Stimulated activated CD8-positive, alpha-beta memory T cell treated with anti-CD3 and anti-CD28 coated beads, Interleukin-7, amount 100 ng/mL, for 24 hours (primary cell): ENCODE results near the gene SBF1.
"Not testable (repeated sequence)": the region's sequence is repeated elsewhere in the genome, so short reads cannot be mapped to it uniquely, and the experiment has no call there.

ENCODE experiments used
- DNase-seq: peaks from one replicate; pipeline ENCODE4 v3.0.0-alpha.2; 2020; ENCODE audit warnings: low read depth

The SBF1 gene, protein sequence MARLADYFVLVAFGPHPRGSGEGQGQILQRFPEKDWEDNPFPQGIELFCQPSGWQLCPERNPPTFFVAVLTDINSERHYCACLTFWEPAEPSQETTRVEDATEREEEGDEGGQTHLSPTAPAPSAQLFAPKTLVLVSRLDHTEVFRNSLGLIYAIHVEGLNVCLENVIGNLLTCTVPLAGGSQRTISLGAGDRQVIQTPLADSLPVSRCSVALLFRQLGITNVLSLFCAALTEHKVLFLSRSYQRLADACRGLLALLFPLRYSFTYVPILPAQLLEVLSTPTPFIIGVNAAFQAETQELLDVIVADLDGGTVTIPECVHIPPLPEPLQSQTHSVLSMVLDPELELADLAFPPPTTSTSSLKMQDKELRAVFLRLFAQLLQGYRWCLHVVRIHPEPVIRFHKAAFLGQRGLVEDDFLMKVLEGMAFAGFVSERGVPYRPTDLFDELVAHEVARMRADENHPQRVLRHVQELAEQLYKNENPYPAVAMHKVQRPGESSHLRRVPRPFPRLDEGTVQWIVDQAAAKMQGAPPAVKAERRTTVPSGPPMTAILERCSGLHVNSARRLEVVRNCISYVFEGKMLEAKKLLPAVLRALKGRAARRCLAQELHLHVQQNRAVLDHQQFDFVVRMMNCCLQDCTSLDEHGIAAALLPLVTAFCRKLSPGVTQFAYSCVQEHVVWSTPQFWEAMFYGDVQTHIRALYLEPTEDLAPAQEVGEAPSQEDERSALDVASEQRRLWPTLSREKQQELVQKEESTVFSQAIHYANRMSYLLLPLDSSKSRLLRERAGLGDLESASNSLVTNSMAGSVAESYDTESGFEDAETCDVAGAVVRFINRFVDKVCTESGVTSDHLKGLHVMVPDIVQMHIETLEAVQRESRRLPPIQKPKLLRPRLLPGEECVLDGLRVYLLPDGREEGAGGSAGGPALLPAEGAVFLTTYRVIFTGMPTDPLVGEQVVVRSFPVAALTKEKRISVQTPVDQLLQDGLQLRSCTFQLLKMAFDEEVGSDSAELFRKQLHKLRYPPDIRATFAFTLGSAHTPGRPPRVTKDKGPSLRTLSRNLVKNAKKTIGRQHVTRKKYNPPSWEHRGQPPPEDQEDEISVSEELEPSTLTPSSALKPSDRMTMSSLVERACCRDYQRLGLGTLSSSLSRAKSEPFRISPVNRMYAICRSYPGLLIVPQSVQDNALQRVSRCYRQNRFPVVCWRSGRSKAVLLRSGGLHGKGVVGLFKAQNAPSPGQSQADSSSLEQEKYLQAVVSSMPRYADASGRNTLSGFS (N-terminal part only)

GRCh38 chr22:50474710-50475651 lies at the start of gene SBF1:
TSS of gene SBF1 (minus strand) at chr22:50475035. CDS start at chr22:50474840, 195 bp downstream.
- peak; percentile 76 for DNase-seq

DNA sequence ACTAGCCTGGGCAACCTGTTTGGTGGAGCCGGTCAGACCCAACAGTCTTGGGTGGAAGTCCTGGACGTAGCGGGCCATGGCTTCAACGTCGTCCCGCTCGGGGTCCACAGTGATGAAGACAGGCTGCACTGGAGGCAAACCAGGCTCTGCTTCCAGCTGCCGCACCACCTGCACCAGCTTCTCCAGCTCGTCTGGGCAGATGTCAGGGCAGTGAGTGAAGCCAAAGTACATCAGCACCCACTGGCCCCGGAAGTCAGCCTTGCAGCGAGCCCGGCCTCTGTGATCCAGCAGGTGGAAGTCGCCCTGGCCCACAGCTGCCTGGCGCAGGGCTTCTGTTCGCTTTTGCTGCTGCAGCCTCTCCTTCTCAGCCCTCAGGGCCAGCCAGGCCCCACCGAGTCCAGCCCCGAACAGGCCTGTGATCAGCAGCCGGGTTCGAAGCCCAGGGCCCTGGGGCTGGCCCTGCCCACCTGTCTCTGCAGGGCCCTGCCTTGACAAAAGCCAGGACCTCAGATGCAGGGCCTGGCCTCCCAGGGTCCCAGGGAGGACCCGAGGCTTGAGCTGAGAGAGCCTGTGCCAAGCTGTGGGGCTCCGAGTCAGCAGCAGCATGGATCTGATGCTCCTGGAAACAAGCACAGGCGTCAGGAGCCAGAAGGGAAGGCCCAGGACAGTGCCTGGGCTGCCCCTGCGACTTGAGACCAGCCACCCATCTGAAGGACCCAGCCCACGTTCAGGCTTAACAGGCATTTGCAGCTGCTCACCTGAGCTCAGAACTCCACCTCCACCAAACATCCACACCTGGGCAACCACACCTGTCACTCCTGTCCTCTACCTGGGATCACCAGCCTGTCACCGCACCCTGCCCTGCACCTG lies 49.2 kb upstream of the SBF1 start:
- no peak for DNase-seq

DNA sequence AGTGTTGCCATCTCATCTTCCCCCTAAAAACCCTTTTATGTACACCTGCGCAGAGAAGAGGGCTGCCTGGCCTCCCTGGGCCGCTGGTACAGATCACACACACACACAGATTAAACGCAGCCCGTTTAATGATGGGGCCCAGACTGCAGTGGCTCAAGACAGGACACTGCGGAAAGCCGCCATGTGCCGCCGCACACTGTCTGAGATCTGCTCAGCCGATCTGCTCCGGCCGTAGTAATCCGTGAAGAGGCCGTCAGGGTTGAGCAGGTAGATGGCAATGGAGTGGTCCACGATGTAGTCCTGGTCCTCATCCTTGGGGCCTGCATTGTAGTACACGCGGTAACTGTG lies 48.6 kb upstream of the SBF1 start:
- no peak for DNase-seq

GRCh38 chr22:50522806-50523438 lies 48.1 kb upstream of the SBF1 start:
- DNase-seq: no peak

GRCh38 chr22:50522208-50522805 lies 47.5 kb upstream of the SBF1 start:
- no peak for DNase-seq

DNA sequence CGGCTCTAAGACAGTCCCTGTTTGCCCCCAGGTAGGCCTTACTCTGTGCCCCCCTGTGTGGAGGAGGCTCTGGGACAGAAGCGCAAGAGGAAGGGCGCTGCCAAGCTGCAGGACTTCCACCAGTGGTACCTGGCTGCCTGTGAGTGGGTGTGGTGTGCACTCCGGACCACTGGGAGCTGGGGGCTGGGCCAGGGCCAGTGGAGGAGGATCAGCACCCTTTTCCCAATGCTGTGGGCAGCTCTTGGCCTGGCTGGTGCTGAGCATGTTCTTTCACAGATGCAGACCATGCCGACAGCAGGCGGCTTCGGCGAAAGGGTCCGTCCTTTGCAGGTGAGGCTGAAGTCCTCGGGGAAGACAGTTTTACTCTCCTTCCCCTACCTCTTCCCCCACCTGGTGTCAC lies 46.9 kb upstream of the SBF1 start:
- DNase-seq: no peak

GRCh38 chr22:50520826-50521453 lies 46.1 kb upstream of the SBF1 start:
- no peak for DNase-seq

DNA sequence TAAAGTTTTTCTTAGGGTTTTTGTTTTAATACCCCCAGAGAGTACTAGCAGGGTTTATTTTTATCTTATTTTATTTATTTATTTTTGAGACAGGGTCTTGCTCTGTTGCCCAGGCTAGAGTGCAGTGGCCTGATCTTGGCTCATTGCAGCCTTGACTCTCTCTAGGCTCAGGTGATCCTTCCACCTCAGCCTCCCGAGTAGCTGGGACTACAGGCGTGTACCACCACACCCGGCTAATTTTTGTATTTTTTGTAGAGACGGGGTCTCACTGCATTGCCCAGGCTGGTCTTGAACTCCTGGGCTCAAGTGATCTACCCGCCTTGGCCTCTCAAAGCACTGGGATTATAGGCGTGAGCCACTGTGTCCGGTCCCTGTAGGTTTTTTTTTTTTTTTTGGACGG lies 45.3 kb upstream of the SBF1 start:
- DNase-seq: not testable (repeated sequence)

DNA sequence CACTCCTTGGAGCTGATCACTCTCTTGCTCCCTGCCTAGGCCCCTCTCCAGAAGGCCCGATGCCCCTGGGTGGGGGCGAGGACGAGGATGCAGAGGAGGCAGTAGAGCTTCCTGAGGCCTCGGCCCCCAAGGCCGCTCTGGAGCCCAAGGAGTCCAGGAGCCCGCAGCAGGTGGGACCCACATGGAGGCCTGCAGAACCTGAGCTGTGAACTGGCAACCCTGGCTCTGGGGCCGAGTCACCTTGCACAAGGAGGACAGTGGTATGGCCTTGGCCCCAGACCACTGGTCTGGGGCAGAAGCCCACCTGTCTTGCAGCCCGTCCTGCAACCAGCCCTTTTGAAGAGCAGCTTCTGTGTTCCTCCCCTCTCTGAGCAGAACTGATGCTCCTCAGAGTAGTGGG lies 44.3 kb upstream of the SBF1 start:
- no peak for DNase-seq

- no peak for DNase-seq
These were observed 43.8 kb upstream of the SBF1 start for GRCh38 chr22:50518606-50519005.

DNA sequence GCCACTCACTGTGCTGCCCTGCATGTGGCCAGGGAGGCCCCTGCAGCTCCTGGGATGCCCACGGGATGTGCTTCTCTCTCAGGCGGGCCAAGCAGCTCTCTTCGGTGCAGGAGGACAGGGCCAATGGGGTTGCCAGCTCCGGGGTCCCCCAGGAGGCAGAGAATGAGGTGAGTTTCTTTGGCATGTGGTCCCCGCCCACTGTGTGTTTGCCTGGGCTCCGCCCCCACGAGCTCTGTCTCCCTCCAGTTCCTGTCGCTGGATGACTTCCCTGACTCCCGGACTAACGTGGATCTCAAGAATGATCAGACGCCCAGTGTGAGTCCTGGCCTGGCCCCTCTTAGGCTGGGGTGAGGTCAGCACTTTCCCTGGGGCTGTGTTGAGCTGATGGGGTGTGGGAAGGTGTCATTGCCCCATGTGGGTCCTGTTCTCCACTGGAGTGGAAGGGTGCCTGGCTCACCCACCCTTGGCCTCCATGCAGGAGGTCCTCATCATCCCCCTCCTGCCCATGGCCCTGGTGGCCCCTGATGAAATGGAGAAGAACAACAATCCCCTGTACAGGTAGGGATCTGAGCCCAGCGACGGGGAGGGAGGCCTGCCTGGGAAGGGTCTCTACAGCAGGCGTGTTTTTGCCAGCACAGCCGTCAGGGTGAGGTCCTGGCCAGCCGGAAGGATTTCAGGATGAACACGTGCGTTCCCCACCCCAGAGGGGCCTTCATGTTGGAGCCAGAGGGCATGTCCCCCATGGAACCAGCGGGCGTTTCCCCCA lies 42.8 kb upstream of the SBF1 start:
- no peak for DNase-seq

GRCh38 chr22:50516891-50517290 lies 42.1 kb upstream of the SBF1 start:
- no peak for DNase-seq

DNA sequence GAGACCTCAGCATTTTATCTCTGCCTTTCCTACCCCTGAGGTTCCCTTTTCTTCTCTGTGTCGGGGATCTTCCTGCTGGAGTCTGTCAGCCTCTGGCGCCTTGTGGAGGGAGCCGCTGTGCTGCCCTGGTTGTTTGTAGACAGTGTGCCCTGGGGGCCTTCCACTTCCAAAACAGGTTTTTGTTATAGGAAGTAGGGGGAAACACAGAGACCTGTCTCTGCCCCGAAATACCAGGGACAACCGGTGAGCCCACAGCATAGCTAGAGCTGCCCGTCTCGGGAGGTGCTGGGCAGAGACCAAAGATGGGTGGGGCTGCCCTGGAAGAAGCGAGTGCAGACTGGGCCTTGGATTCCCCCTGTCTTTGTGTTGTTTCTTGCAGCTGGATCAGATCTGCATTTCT lies 41.2 kb upstream of the SBF1 start:
- DNase-seq: no peak

GRCh38 chr22:50513175-50513574 lies 38.3 kb upstream of the SBF1 start:
- no peak for DNase-seq

- no peak for DNase-seq
These were observed 34.1 kb upstream of the SBF1 start for GRCh38 chr22:50508897-50509296.

DNA sequence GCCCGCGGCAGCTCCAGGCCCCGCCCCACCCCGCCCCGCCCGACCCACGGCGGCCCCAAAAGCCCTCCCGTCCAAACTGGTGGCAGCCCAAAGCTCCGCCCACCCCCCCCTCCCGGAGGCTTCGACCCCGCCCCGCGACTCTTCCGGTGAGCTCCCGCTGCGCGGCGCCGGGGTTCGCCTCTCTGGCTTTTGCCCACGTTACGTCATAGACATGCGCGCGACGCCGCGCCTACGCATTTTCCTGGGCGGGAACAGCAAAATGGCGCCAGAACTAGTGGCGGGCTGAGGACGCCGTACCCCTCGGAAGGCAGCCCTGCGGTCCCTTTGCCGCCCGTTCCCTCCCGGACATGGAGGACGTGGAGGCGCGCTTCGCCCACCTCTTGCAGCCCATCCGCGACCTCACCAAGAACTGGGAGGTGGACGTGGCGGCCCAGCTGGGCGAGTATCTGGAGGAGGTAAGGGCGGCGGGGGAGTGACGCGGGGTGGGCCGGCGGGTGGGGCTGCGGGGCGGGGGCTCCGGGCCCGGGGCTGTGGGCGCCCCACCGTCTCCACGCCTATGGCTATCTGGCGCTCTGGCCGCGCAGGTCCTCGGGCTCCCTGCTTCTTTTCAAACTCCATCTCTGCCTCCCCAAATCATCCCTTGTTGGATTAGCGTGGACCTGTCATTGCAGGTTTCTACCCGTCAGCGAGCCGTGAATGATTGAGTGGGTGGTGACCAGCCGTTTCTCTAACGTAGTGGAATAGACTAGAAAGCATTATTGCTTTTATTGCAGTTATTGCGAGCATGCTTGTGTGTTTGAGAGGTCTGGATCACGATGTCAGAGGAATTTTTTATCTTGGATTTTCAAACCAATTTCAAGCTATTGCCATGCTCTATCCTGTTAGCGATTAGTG lies 33.4 kb upstream of the SBF1 start, which contains the start of gene NCAPH2:
Gene NCAPH2 (plus strand): TSS at position 234 of the 894 bp plus-strand sequence. CDS start 114 bp downstream, at position 348.
- DNase-seq: peak; percentile 97

GRCh38 chr22:50507421-50507990 lies 32.7 kb upstream of the SBF1 start, which contains the start of gene LMF2:
TSS of gene LMF2 (minus strand) at chr22:50507702. CDS start at chr22:50507675, 27 bp downstream.
- DNase-seq: peak; percentile 87
